ENCODE measurements around the gene RELL1. TPM values are rescaled to one million over a fixed set of nuclear protein-coding genes. Genes with fewer than 3 reads are reported as not detected.
A peak's percentile ranks its signal among the peaks of the same experiment; 100 is the strongest.

Gene RELL1
- 33.8 TPM for total RNA-seq

GRCh38 chr4:37686373-37687193 is at the start of gene RELL1:
Gene RELL1, minus strand, starts transcription at chr4:37686376. Its CDS starts 89 bp downstream, at chr4:37686287.
- DNase-seq (ENCODE audit: low spot score), result peak; percentile 100

- no peak for DNase-seq (ENCODE audit: low spot score)
Observed at GRCh38 chr4:37735578-37735977, 49.4 kb upstream of the RELL1 start.

DNA sequence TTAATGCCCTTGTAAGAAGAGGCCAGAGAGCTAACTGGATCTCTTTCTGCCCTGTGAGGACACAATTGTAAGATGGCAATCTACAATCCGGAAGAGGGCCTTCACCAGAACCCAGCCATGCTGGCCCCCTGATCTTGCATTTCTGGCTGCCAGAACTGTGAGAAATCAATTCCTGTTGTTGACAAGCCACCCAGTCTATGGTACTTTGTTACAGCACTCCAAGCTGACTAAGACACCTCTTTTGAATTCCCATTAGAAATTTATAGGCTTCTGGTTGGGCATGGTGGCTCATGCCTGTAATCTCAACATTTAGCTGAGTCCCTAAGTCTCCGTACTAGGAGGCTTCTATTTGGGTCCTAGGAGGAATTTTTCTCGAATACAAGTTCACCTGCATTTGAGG is 48.8 kb upstream of the RELL1 start:
- no peak for DNase-seq (ENCODE audit: low spot score)

DNA sequence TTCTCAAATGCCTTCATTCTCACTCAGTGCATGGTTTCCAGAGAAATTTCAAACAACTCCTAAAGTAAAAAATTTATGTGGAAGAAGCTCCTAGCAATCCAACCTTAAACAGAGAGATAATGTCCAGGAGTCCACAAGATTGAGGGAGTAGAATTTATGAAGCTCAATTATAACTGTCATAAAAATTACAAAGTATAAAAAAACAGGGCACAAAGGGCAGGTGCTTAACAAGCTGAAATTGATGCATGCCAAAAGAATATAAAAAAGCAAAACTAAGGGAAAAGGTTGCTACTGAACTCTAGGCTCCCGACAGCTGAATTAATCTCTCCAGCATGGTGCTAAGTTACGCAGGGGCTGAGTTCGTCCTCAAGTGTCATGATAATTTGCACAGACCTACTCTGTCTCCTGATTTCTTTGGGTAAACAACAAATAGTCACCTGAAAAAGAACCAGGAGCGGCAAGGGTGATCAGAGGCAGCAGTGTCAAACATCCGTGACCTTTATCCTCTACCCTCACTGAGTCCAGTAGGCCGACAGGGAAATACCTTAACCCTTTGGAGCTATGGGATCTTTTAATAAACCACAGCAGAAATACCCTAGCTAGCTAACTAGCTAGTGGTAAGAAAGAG is 47.2 kb upstream of the RELL1 start:
- DNase-seq (ENCODE audit: low spot score), result no peak

DNA sequence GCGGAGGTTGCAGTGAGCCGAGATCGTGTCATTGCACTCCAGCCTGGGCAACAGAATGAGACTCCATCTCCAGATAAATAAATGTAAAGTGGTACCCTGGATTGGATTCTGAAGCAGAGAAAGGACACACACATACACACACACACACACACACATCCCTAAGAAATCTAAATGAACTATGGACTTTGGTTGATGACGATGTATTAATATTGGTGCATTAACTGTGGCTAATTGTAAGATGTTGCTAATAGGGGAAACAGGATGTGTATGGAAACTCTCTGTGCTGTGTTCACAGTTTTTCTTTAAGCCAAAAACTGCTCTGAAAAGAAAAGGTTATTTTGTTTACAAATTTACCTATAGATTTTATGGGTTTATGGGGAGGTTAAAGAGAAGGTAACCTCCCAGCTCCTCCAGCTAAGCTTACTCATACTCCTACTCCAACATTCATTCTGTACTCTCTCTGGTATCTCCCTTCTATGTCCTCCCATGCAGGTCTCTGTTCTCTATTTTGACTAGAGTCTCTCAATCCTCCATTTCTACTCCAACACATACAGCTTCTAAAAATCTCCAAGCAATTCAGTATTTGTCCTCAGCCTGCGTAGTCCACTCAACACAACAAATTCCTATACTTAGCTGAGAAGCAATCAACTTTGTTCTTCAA is 46.5 kb upstream of the RELL1 start:
- DNase-seq (ENCODE audit: low spot score), result no peak

- no peak for DNase-seq (ENCODE audit: low spot score)
Observed at GRCh38 chr4:37729649-37730004, 43.5 kb upstream of the RELL1 start.

GRCh38 chr4:37728064-37728463 is 41.9 kb upstream of the RELL1 start:
- DNase-seq (ENCODE audit: low spot score), result no peak

- DNase-seq (ENCODE audit: low spot score), result no peak
Observed at GRCh38 chr4:37727635-37728034, 41.5 kb upstream of the RELL1 start.

GRCh38 chr4:37726666-37727065 is 40.5 kb upstream of the RELL1 start:
- no peak for DNase-seq (ENCODE audit: low spot score)

DNA sequence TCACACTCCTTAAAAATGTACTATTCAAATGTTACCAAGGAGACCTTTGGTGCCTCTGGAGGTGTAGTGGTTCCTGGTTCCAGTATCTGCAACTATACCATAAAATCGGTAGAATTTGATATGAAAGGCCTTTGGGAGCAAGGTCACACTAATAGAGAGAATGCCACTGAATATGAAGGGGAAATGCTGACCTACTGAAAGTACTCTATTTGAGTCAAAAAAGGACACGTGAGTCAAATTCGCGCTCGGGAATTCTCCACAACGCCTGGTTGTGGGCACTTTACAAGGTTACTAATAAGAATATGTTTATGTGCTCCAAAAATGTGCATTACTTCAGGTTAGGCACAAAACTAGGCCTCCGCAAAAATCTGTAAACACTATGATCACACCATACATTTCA is 39.5 kb upstream of the RELL1 start:
- no peak for DNase-seq (ENCODE audit: low spot score)

GRCh38 chr4:37723067-37723466 is 36.9 kb upstream of the RELL1 start:
- no peak for DNase-seq (ENCODE audit: low spot score)

DNA sequence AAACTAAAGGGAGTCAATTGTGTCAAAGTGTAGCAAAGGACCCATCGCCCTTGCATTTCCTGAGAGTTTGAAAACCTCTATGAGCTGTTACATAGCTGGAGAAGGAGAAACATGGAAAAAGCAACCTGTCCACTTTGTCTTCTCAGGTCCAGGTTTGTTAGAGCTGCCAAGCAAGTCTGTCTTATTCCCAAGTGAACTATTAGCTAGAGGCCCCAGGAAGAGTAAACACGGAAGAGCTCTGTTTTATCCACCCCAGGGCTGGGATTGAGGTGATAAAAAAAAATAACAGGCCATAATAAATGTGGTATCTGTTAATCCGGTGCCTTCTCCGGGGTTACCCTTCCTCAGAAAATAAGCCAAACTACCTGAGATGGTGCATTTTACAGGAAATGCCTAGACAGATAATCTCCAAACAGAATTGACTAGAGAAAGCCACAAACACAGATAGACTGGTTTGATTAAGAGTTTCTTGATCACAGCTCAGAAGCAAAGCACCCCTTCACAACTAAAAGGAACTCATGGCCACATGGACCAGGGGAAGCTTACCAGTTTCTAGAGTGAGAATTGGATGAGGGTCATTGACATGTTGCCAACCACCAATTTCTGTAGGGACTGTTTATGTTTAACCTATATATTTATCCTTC is 35.9 kb upstream of the RELL1 start:
- peak; percentile 18 for DNase-seq (ENCODE audit: low spot score)

- no peak for DNase-seq (ENCODE audit: low spot score)
Observed at GRCh38 chr4:37719021-37719420, 32.8 kb upstream of the RELL1 start.

- DNase-seq (ENCODE audit: low spot score), result no peak
Observed at GRCh38 chr4:37717576-37717975, 31.4 kb upstream of the RELL1 start.

DNA sequence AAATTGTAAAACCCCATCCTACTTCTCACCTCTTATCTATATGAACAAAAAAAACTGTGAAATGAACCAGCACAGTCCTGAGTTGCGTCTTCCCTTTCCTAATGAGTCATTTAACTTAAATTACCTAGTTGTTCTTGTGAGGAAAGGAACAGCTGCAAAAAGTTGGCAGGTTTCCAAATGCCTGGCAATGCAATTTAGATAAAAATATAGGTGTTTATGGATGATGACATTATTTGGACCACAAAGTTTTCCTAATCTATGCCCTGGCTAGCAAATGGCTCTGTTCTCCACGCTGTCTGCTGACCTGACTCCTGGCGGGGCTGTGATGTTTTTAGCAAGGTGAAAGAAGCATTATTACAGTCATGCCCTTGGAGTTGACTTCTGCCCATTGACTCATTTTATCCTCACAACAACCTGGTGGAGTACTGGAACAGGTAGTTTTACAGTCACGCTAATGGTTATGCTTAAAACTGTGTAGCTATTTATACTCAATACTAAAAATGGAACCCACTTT is 29.8 kb upstream of the RELL1 start:
- no peak for DNase-seq (ENCODE audit: low spot score)

- DNase-seq (ENCODE audit: low spot score), result no peak
Observed at GRCh38 chr4:37710491-37710890, 24.3 kb upstream of the RELL1 start.

DNA sequence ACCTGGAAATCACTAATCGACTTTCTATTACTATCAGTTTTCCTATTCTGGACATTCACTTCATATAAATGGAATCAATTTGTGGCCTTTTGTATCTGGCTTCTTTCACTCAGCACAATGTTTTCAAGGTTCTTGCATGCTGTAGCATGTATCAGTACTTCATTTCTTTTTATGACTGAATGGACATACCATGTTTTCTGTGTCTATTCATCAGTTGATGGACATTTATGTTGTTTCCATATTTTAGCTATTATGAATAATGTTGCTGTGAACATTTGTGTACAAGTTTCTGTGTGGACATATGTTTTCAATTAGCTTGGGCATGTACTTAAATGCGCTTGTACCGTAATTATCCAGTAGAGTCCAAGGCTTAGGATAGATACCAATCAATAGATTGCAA is 19.9 kb upstream of the RELL1 start:
- DNase-seq (ENCODE audit: low spot score), result no peak

- DNase-seq (ENCODE audit: low spot score), result no peak
Observed at GRCh38 chr4:37705571-37705970, 19.4 kb upstream of the RELL1 start.

DNA sequence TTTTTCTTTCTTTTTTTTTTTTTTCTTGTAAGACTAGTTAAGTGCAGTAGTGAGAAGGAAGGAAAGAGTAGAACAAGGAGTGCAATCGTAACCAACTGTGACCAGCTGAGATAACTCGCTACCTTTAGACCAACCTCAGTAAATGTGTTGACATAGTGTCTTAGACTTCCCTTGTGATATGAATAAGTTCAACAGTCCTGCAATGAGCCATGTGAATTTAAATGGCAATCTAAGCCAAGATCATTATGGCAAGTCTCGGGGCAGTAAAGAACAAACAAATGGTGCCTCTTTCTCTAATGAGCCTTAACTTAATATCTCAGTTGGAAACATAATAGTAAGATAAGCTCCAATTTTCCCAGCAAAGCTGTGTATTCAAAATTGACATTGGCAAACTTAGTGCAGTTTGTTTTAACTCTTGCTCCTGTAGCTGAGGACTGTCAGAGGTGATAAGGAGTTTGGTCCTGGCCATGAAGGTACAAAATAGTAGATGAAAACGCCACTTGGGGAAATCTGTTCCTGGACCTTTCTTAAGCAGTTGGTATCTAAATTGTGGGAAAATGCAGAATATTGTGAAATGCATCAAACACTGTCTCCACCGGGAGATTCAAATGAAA is 13.8 kb upstream of the RELL1 start:
- no peak for DNase-seq (ENCODE audit: low spot score)

GRCh38 chr4:37697566-37697965 is 11.4 kb upstream of the RELL1 start:
- no peak for DNase-seq (ENCODE audit: low spot score)

DNA sequence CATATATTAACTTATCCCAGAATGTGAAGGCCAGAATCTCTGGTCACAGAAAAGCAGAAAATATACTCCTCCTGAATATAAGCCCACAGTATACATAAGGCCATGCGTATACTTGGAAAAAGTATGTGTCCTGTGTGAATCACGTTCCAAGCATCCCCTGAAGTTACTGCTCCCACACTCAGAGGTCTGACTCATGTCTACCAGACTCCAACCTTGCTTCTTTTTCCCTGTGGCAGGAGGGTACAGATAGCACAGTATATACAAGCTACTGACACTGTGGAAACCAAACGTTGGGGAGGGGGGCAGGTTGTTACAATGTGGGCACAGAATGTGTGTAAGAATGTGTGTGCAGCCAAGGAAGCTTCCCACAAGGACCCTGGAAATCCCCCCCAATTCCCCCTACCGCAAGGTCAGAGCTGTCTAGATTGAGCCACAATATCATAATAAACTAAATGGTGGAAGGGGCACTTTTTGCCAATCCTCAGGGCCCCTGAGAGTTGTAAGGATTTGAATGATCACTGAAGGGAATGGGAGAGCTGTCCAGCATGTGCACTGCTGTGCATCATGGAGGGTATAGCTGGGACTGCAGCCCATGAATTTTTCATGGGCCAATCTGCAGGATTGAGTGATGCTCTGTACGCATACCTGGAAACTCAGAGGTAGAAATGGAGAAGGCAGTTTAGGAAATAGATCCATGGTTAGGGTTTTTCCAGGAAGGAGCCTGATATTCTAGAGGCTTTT is 7.4 kb upstream of the RELL1 start:
- DNase-seq (ENCODE audit: low spot score), result no peak
